ENCODE data around the gene NBL1.
A peak's percentile ranks its signal among the peaks of the same experiment; 100 is the strongest.

Gene NBL1

DNA sequence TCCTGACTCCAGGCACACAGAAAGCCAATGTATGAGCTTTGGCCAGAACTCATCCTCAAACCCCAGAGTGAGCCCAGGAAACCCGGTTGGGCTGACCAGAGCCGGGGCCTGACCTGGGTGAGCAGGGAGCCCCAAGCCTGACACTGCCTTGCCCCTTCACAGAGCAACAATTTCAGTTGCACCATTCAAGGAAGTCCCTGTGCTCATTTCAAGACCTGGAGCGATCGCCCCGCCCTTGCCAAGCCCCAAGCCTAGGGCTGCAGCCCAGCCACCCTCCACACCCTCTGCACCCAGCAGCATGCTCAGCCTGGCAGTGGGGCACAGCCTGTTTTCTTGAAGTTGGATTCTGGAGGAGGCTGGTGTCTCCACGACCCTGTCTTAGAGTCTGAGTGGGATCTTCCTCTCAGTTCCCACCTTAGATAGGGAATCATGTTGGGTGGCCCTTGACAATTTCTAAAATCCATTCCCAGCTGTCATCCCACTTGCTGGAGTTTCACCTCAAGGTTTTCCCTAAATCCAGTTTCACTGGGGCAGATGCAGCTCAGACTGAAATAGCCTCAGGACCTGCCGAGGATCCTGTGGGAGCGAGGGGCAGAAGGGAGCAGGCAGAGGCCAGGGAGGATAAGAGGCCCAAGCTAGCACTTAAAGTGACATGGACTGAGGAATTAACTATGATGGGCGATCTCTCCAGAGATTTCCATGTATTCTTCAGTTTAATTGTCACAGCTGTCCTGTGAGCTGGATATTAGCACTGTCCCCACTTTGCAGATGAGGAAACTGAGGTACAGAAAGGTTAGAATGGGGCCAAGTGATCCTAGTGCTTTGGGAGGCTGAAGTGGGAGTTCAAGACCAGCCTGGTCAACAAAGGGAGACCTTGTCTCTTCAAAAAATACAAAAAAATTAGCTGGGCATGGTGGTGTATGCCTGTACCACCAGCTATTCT lies 2.5 kb downstream of the NBL1 start:
- ATAC-seq, result no peak
- DNase-seq, result no peak

DNA sequence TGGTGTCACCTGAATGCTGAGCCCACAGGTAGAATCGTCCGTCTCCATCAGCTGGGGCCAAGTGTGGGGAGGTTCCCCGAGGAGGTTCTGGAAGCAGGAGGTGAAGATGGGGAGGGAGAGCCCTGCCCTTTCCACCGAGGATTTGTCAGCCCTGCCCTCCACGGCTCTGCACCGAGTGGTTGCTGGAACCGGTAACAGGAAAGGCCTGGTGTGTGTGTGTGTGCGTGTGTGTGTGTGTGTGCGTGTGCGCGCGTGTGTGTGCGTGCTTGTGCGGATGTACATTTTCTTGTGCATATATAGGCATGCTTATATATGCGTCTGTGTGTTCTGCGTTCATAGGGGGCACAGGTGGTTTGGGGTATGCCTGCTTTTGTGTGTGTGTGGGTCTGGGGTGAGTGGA lies 3.5 kb downstream of the NBL1 start:
- DNase-seq, result no peak

DNA sequence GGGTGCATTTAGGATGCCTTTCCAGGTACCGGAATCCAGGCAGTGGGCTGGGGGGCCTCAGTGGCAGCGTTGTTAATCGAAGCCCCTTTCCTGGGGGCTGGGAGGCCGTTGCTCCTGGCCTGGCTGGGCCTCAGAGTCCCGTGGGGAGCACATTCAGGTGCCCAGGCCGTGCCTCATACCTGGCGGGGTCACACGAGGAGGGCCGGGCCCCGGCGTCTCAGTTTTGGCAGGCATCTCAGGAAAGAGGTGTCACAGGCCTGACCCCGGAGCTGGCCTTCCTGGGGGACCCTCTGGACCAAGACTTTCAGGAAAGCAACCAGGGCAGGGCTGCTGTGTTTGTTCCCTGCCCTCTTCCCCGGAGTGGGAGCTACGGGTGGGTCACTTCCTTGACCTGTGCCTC lies 4.1 kb downstream of the NBL1 start:
- no peak for ATAC-seq
- DNase-seq, result no peak

More for the DNA sequence above, 3.5 kb downstream of the NBL1 start:
- ATAC-seq, result no peak

DNA sequence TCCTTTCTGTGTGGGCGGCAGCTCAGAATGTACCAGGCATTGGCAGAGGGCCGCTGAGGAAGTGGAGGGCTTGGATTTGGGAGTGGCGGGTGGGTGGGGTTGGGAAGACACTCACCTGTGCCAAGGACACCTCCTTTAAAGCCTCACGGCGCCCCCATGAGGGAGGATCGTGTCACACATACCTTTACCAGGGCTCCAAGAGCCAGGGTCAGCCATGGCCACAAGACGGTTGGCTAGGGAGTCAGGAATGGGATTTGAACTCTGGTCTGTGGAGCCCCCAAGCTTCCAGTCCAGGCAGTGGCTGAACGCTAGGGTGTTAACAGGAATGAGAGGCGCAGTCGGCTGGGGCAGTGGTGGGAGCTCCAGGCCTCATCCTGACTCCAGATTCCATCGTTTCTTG lies 4.6 kb downstream of the NBL1 start:
- DNase-seq (peak; percentile 33), ATAC-seq (no peak)

DNA sequence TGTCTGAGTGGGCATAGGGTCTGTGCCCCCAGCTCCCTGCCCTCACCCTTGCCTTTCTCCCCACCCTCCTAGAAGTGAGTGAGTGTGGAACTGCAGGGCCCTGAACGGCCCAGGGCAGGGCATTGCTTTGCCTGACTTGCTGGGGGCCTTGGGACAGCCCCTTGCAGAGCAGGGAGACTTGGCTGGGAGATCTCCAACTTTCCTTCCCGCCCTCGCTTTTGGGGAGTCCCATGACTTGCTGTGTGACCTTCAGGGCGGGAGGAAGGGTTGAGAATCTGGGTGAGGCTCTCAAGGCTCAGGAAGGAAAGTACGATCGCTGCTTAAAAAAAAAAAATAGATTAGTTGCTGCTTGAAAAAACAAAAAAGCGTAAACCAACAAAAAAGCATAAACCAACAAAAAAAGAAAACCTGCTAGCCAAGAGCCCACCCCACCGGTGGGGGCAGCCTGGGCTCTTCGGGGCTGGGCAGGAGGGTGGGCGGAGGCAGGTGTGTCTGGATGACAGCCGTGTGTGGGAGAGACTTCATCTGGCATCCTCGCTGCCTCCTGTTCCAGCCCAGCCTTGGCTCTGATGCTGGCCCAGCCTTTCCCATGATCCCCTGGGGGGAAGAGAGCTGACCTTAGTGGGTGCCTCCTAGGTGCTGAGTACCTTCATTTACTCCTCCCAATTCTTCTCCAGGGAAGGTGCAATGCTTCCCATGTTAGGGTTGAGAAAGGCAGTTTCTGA lies 6.5 kb downstream of the NBL1 start:
- ATAC-seq (peak; percentile 26), DNase-seq (peak; percentile 42)

DNA sequence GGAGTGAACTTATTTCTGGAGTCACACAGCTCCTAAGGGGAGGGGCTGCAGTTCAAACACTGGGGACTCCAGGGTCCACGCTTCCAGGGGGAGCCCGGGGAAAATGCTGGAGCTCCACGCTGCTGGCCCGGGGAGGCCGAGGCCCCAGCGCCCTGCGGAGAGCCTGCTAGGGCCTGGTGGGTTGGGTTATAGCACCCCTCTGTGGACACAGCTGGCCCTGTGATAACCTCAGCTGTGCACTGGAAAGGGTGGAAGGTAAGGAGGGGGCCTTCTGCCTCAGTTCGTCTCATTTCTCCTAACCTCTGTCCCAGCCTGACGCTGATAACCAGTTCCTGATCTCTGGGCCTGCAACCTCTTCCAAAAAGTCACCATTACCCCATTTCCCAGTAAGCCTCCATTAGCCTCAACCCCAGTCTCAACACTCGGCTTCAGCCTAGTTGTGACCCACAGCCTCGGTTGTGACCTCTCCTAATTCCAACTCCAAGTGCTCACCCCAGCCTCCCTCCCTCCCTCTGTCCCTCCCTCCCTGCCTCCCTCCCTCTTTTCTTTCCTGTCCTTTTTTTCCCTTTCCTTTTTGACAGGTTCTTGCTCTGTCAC lies 7.1 kb downstream of the NBL1 start:
- DNase-seq (peak; percentile 52), ATAC-seq (peak; percentile 65)

DNA sequence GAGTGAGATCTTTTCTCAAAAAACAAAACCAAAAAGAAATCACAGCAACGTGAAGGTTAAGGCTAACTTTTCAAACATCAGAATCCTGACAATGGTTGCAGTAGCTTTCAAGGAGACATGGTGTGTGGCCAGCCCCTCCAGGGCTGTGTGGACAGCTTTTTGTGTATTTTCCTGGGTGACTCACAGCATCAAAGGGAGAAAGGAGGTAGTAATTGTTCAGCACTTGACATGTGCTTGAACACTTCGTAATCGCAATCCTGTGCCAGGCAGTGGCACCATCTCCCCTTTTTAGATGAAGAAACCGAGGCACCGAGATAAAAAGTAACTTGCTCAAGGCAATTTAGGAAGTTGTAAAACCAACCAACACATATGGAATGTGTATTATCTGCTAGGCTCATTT lies 10.3 kb downstream of the NBL1 start:
- DNase-seq (no peak), ATAC-seq (no peak)

DNA sequence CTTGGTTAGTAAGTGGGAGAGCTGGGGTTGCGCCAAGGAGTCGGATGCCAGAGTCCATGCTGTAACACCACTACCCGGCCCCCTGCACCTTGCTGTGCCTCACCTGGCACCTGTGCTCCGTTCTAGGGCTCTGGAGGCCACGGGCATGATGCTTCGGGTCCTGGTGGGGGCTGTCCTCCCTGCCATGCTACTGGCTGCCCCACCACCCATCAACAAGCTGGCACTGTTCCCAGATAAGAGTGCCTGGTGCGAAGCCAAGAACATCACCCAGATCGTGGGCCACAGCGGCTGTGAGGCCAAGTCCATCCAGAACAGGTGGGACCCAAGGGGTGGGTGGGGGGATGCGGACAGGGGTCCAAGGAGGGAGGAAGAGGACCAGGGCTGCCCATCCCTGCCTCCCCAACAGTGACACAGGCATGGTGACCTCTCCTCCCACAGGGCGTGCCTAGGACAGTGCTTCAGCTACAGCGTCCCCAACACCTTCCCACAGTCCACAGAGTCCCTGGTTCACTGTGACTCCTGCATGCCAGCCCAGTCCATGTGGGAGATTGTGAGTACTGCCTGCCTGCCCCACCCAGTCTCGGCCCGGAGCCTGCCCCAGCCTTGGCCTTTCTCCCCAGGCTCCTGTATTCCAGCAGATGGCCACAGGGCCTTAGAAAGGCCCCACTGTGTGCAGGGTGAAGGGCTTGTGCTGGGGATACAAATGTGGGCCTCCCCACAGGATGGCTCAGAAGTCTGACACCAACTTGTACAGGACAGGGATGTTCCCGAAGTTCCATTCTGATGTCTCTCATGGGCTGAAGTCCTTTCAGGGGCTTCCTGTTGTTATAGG lies 11.0 kb downstream of the NBL1 start:
- ATAC-seq, result no peak
- DNase-seq, result no peak

DNA sequence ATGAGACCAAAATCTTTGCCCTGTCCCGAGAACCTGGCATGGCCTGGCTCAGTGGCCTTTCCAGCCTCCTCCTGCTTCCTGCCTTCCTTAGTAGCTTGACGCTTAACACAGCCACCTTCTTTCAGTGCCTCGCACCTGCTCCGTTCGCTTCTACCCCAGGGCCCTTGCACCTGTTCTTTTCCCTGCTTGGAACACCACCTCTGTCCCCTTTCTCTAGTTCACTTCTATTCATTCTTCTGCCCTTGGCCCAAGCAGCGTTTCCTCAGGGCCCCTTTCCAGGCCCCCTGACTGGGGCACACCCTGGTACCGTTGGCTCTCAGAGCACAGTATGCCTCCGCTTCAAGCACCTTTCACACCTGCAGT lies 11.6 kb downstream of the NBL1 start:
- DNase-seq (no peak), ATAC-seq (no peak)

DNA sequence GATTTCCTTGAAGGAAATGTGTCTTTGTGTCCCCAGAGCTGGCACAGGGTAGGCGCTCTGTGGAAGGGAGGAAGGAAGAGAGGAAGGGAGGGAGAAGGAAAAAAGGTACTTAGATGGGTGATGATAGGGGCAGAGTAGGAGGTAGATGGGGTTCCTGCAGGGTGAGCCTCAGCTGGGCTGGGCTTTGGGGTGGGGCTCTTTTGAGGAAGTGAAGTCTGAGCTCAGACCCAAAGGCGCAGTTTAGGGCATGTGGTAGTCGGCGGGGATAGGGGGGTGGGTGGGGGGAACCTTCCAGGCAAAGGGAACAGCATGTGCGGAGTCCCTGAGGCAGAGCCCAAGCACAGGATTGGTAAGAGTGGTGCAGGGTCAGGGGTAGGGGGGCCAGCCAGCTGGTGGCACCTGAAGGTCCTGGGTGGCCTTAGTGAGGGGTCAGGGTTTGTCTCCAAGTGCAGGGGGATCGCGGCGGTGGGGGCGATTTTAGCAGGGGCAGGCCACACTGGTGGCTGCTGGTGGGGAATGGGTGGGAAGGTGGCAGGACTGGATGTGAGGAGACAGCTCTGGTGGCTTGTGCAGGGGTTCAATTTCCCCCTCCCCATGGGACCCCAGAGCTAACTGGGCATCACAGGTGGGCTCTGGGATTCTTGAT lies 12.1 kb downstream of the NBL1 start:
- ATAC-seq (no peak), DNase-seq (no peak)

DNA sequence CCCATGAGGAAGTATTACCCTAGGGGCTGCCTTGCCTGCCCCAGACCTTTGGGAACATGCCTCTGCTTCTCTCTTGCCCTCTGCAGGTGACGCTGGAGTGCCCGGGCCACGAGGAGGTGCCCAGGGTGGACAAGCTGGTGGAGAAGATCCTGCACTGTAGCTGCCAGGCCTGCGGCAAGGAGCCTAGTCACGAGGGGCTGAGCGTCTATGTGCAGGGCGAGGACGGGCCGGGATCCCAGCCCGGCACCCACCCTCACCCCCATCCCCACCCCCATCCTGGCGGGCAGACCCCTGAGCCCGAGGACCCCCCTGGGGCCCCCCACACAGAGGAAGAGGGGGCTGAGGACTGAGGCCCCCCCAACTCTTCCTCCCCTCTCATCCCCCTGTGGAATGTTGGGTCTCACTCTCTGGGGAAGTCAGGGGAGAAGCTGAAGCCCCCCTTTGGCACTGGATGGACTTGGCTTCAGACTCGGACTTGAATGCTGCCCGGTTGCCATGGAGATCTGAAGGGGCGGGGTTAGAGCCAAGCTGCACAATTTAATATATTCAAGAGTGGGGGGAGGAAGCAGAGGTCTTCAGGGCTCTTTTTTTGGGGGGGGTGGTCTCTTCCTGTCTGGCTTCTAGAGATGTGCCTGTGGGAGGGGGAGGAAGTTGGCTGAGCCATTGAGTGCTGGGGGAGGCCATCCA lies 12.8 kb downstream of the NBL1 start:
- ATAC-seq, result no peak
- no peak for DNase-seq

DNA sequence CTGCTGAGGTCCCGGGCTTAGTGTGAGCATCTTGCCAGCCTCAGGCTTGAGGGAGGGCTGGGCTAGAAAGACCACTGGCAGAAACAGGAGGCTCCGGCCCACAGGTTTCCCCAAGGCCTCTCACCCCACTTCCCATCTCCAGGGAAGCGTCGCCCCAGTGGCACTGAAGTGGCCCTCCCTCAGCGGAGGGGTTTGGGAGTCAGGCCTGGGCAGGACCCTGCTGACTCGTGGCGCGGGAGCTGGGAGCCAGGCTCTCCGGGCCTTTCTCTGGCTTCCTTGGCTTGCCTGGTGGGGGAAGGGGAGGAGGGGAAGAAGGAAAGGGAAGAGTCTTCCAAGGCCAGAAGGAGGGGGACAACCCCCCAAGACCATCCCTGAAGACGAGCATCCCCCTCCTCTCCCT lies 13.4 kb downstream of the NBL1 start:
- DNase-seq (no peak), ATAC-seq (no peak)

DNA sequence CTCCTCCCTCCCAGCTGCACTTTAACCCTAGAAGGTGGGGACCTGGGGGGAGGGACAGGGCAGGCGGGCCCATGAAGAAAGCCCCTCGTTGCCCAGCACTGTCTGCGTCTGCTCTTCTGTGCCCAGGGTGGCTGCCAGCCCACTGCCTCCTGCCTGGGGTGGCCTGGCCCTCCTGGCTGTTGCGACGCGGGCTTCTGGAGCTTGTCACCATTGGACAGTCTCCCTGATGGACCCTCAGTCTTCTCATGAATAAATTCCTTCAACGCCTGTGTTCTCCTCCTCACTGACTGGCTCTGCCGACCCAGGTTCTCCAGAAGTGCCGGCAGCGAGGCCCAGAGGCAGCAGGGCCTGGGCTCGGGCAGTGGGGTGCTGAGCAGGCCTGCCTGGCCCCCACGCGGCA lies 14.1 kb downstream of the NBL1 start:
- DNase-seq (no peak), ATAC-seq (no peak)

DNA sequence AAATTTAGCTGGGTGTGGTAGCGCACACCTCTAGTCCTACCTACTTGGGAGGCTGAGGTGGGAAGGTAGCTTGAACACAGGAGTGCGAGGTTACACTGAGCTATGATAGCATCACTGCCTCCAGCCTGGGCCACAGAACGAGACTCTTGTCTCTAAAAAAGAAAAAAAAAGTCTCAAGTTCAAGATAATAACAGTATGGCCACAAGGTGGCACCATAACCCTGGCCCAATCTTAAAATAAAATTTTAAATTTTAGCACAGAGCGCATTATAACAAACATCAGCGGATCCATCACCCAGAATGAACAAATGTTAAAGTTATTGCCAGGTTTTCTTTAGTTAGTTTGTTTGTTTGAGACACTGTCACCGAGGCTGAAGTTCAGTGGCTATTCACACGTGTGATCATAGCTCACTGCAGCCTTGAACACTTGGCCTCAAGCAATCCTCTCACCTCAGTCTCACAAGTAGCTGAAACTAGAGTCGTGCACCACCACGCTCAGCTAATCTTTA lies 17.7 kb downstream of the NBL1 start:
- DNase-seq, result peak; percentile 48
- no peak for ATAC-seq

DNA sequence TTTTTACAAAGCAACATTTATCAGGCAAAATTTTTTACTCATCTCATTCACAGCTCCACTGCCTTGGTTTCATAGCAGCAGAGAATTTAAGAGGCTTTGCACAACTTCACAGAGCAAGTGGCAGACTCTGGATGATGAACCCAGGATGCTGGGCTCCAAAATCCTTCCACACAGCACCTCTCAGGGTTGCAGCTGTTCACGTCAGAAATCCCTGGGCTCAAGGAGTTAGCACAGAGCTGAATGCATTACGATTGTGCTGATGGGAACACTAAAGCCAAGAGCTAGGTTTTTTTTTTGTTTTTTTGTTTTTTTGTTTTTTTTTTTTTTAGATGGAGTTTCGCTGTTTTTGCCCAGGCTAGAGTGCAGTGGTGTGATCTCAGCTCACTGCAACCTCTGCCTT lies 18.2 kb downstream of the NBL1 start:
- no peak for DNase-seq
- no peak for ATAC-seq

DNA sequence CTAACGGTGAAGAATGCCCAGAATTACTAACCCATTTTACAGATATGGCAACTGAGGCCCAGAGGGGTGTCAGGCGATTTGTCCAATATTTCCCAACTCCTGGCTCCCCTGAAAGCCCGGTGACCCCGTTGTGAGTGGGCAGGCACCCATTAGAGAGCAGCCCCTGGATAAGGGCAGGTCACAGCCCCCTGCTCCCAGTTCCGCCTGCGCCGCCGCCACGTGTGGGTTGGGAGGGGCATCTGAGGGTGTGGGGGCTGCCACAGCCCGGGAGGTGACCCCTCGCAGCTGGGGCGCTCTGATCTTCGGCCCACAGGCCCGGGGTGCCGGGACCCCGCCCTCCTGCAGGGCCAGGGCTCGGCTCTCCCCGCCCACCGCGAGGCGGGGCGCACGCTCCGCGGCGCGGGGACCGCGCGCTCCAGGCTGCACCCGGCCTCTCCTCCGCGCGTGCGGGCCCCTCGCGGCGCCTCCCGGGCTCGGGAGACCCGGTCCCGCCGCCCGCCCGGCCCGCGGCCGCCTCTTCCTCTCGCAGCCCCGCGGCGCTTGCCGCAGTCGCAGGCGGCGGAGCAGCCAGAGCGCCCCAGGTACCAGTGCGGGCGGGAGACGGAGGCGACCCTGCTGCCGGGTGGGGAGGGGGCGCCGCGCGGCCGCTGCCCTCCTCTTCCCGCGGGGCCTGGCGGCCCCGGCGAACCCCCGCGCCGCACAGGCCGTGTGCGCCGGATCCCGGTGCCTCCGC lies 20.5 kb downstream of the NBL1 start, which contains the start of gene HTR6:
Gene HTR6 (plus strand): TSS at position 423 of the 733 bp plus-strand sequence. CDS start 879 bp downstream, outside the sequence.
- ATAC-seq (peak; percentile 29), DNase-seq (peak; percentile 34)

DNA sequence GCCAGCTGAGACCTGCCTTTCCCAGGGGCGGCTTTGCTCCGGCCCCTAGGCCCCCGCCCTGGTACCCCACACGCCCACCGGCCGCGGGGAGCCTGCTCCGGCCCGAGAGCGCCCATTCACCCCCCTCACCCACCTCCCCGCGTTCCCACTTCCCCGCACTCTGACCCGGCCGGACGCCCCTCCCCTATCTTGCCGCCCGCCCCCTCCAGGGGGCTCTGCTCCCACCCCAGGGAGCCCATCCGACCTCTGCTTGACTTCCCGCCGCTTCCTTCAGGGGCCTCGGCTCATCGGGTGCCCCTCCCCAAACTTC lies 21.0 kb downstream of the NBL1 start:
- ATAC-seq, result no peak
- DNase-seq, result no peak

DNA sequence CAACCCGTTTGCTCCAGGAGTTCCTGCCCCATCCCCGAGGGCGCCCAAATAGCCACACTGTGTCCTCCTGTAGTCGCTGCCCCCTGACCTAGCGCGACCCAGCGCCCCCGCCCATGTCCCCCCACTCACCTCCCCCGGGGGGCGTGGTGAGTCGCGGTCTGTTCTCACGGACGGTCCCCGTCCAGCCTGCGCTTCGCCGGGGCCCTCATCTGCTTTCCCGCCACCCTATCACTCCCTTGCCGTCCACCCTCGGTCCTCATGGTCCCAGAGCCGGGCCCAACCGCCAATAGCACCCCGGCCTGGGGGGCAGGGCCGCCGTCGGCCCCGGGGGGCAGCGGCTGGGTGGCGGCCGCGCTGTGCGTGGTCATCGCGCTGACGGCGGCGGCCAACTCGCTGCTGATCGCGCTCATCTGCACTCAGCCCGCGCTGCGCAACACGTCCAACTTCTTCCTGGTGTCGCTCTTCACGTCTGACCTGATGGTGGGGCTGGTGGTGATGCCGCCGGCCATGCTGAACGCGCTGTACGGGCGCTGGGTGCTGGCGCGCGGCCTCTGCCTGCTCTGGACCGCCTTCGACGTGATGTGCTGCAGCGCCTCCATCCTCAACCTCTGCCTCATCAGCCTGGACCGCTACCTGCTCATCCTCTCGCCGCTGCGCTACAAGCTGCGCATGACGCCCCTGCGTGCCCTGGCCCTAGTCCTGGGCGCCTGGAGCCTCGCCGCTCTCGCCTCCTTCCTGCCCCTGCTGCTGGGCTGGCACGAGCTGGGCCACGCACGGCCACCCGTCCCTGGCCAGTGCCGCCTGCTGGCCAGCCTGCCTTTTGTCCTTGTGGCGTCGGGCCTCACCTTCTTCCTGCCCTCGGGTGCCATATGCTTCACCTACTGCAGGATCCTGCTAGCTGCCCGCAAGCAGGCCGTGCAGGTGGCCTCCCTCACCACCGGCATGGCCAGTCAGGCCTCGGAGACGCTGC lies 21.7 kb downstream of the NBL1 start:
- no peak for ATAC-seq
- DNase-seq, result no peak

DNA sequence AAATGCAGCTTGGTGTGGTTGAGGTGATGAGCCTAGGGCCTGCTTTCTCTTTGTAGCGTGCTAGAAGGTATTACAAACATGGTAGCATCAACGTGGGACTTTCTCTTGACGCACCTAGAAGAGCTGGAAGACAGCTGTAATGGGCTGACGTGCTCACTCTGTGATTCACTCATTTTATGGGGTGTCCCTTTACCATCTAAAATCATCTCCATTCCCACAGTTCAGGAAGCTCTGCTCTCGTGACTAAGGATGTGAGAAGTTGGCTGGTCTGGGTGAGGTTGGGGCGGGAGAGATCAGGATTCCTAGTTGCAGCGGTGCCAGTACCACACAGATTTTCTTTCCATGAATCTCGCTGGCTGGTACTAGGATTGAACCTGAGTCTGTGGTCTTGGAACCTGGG lies 24.8 kb downstream of the NBL1 start:
- ATAC-seq (no peak), DNase-seq (no peak)

All from stimulated activated naive CD8-positive, alpha-beta T cell treated with anti-CD3 and anti-CD28 coated beads, Interleukin-15, Interleukin-2, amounts not matched to agents 100 U/mL and 50 U/mL, for 24 hours (primary cell).